RCC 7860 (cell line): ENCODE data around the gene HOXA6.

Experiments used
- DNase-seq: peaks from one replicate; pipeline ENCODE4 v3.0.0-alpha.2; 2015; ENCODE audit warnings: low spot score
- FAIRE-seq: peaks from 2 replicates; lab custom pipeline; 2012; peaks lifted over from hg19 to GRCh38; lab: Jason Lieb, UNC

Gene HOXA6

GRCh38 chr7:27173956-27174873 is 26.6 kb upstream of the HOXA6 start, which contains the start of gene HOXA10:
TSS of gene HOXA10 (minus strand) at chr7:27174320. CDS start at chr7:27174306, 14 bp downstream.
- DNase-seq (peak; percentile 50), FAIRE-seq (no peak)

GRCh38 chr7:27173511-27173955 is 26.0 kb upstream of the HOXA6 start:
- FAIRE-seq (no peak), DNase-seq (no peak)

- no peak for FAIRE-seq
- peak; percentile 57 for DNase-seq
Observed at GRCh38 chr7:27172823-27173510, 25.4 kb upstream of the HOXA6 start.

GRCh38 chr7:27172315-27172774 is 24.8 kb upstream of the HOXA6 start:
- DNase-seq (peak; percentile 41), FAIRE-seq (no peak)

GRCh38 chr7:27171637-27172314 is 24.2 kb upstream of the HOXA6 start:
- FAIRE-seq (no peak), DNase-seq (peak; percentile 51)

- DNase-seq: peak; percentile 61
- FAIRE-seq: no peak
Observed at GRCh38 chr7:27171325-27171636, 23.7 kb upstream of the HOXA6 start.

GRCh38 chr7:27170426-27171324 is 23.1 kb upstream of the HOXA6 start:
- peak; percentile 77 for FAIRE-seq
- DNase-seq: peak; percentile 17

- no peak for FAIRE-seq
- DNase-seq: peak; percentile 80
Observed at GRCh38 chr7:27169658-27170425, 22.3 kb upstream of the HOXA6 start.

- FAIRE-seq (no peak), DNase-seq (peak; percentile 72)
Observed at GRCh38 chr7:27168265-27168947, 20.8 kb upstream of the HOXA6 start.

GRCh38 chr7:27167916-27168264 is 20.3 kb upstream of the HOXA6 start:
- FAIRE-seq (no peak), DNase-seq (peak; percentile 60)

- peak; percentile 71 for FAIRE-seq
- DNase-seq: peak; percentile 85
Observed at GRCh38 chr7:27166531-27167505, 19.2 kb upstream of the HOXA6 start.

- peak; percentile 58 for DNase-seq
- no peak for FAIRE-seq
Observed at GRCh38 chr7:27165996-27166530, 18.5 kb upstream of the HOXA6 start.

- DNase-seq: peak; percentile 93
- peak; percentile 72 for FAIRE-seq
Observed at GRCh38 chr7:27165089-27165995, 17.8 kb upstream of the HOXA6 start, which contains the start of gene HOXA9. TSS of gene HOXA9 (minus strand) at chr7:27165537. CDS start at chr7:27165457, 80 bp downstream.

GRCh38 chr7:27164367-27165088 is 17.0 kb upstream of the HOXA6 start:
- FAIRE-seq (no peak), DNase-seq (peak; percentile 32)

GRCh38 chr7:27164045-27164366 is 16.4 kb upstream of the HOXA6 start:
- DNase-seq (peak; percentile 27), FAIRE-seq (no peak)
